GM18909 (cell line): ENCODE data around the gene GATC.
"Not testable (repeated sequence)": the region's sequence is repeated elsewhere in the genome, so short reads cannot be mapped to it uniquely, and the experiment has no call there.

Experiments
- ATAC-seq: cut with Tn5 transposase; IDR thresholded peaks from one replicate; pipeline ENCODE4 v1.9.1; 2021; ENCODE audit warnings: mild to moderate bottlenecking; ENCODE audit not compliant: unreplicated experiment, poor library complexity

The GATC gene

GRCh38 chr12:120468821-120469449 lies 22.7 kb downstream of the GATC start:
- ATAC-seq = peak; percentile 40

GRCh38 chr12:120469450-120470149 lies 23.4 kb downstream of the GATC start, which contains the start of gene SRSF9:
TSS of gene SRSF9 (minus strand) at chr12:120469748. CDS start at chr12:120469609, 139 bp downstream.
- peak; percentile 79 for ATAC-seq

DNA sequence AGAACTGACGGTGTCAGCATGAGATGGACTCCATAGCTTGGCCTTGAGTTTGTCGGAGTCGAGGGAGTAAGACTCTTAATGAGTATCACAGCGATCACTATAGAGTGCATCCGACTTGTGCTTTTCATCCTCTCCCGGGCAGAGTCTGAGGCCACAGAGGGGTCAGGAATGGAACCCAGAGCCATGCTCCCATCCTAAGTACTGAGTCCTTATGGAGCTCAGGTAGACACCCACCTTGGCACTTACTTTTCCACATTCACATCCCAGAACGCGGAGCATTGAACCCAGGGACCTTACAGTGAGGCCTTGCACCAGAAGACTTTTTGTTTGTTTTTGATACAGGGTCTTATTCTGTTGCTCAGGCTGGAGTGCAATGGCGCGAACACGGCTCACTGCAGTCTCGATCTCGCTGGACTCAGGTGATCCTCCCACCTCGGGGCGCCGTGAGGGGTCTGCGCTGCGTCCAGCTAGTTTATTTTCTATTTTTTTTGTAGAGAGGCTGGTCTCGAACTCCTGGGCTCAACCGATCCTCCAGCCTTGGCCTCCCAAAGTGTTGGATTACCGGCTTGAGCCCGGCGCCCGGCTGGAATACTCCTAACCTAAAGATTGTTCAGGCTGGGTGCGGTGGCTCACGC lies 24.0 kb downstream of the GATC start:
- no peak for ATAC-seq

DNA sequence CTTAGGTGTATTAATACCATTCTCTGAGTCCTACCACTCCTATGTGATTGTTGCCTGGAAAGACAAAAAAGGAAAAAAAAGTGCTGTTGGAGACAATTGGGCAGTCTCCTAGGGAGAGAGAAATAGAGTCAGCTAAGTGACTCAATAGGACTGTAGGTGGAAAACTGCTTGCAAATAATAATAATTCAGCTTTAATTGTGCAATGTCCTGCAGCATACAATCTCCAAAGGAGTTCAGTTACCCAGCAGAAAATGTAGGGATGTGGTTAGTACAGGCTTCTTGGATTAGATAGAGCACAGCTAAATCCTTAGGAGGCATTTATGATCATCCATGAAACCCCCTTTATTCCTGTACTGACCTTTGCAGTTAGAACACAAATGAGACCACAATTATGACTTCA lies 26.3 kb downstream of the GATC start:
- no peak for ATAC-seq

DNA sequence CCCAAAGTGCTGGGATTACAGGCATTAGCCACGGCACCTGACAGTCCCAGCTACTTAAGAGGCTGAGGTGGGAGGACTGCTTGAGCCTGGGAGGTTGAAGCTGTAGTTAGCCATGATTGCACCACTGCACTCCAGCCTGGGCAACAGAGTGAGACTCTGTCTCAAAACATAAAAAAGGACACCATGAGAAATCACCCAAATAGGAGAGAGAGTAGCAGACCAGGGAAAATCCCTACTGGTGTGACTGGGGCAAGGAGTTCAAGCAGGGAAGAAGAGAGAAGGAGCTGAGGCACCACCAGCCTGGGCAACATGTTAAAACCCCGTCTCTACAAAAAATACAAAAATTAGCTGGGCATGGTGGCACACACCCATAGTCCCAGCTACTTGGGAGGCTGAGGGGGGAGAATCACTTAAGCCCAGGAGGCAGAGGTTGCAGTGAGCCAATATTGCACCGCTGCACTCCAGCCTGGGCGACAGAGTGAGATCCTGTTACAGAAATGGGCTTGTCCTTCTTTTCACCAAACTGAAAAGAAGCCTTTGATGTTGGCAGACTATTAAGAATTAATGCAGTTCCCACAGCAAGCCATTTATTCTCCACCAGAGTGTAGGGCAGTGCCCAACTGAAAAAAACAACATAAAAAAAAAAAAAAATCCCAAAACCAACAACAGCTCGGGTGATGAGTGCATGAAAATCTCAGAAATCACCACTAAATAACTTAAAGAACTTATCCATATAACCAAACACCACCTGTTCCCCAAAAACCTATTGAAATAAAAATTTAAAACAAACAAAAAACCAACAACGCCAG lies 27.8 kb downstream of the GATC start:
- ATAC-seq = no peak

GRCh38 chr12:120474616-120474960 lies 28.3 kb downstream of the GATC start:
- no peak for ATAC-seq

GRCh38 chr12:120475643-120476042 lies 29.4 kb downstream of the GATC start:
- no peak for ATAC-seq

DNA sequence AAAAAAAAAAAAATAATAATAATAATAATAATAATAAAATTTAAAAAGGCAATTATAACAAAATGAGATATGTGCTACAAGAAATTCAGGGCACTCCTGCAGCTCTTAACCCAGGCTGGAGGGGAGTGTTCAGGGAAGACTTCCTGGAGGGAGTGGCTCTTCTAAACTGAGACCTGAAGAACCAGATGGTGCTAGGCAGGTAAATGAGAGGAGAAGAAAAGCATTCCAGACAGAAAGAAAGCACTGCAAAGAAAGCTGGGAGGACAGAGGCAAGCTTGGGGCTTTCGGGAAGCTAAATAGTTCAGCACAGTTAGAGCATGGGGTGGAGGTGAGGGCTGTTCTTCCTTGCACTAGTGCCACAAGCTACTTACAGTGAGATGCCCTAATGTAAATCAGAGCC lies 33.2 kb downstream of the GATC start:
- no peak for ATAC-seq

- no peak for ATAC-seq
These were observed 34.0 kb downstream of the GATC start for GRCh38 chr12:120480211-120480610.

DNA sequence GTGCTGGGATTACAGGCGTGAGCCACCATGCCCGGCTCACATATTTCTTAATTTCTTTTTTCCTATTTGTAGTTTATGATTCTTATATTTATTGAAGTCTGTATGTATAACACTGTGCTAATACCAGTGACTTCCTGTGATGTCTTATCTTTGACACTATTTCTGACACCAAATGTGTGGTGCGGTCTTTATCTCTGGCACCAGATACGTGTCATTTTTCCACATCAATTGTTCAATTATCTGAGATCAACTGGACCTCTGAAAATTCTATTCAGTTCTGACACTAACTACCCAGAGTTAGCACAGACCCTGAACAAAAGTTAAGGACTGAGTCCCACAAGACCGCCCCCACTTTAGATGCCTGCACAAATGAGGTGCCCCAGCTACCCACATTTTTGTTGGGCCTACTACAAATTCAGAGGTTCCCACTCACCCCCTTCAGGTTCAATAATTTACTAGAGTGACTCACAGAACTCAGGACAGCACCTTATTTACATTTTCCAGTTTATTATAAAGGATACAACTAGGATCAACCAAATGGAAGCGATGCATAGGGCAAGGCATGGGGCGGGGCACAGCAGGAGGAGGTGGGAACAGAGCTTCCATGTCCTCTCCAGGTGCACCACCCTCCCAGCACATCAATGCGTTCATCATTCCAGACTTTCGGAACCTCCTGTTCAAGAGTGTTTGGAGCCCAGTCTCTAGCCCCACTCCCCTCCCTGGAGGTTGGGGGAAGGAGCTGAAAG lies 35.0 kb downstream of the GATC start:
- ATAC-seq = no peak

DNA sequence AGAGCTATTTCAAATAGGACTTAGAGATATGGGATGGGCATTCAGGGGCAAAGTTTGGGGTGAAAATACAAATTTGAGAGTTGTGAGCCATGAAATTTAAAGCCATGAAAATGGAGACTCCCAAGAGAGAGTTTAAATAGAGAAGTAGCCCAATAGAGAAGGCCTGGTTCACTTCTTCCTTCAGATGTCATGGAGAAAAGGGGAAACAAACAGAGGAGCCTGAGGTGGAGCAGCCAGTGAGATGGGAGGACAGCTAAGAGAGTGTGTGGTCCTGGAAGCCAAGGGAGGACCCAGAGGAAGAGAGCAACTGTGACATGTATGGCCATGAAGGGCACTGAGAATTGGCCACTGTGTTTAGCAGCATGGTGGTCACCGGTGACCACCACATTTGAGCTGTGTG lies 37.4 kb downstream of the GATC start:
- ATAC-seq = no peak

DNA sequence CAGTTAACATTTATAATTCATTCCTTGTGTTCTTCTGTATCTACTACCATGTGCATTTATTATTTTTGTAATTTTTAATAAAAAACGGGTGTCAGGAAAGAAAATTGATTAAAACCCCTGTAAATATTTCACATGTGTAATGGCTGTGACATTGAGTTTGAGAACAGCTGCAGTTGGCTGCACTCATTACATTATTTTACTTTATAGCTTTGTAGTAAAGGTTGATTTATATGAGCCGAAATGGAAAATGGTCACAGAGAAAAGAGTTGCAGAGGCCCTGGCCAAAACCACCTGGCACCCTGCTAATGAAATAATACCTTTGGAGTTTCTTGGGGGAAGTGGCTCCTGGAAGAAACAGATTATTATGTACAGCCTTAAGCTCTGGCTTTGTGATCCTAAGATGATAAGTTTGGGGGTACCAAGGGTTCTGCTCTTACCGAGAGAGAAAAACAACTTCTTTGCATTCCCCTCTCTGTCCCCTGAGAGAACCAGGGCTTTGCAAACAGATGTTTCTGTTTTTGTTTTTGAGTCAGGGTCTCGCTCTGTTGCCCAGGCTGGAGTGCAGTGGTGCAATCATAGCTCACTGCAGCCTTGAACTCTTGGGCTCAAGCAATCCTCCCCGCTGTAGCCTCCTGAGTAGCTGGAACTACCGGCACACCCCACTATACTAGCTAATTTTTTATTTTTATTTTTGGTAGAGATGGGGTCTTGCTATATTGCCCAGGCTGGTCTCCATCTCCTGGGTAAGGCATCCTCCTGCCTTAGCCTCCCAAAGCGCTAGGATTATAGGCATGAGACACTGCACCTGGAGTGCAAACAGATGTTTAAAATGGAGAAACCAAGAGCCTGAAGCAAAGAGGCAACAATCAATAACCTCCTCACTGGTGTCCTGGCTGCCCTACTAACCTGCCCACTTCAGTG lies 40.0 kb downstream of the GATC start:
- ATAC-seq = no peak

DNA sequence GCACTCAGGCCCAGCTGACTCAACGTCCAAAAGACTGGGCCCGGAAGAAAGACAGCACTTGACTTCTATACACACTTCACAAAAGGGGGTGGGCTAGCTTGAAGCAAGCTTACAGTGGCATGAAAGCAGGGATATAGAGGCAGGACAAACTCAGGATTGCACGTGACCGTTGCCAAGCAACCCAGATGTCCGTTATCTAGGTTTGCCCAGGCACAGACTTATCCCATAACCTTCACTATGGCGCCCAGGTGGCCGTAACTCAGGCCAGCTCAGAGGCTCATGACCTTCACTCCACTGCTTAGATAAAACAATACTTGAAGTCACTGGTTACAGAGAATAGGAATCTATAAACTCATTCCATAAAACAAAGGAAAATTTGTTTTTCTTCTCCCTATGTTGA lies 41.3 kb downstream of the GATC start:
- ATAC-seq = not testable (repeated sequence)

GRCh38 chr12:120488057-120488640 lies 41.9 kb downstream of the GATC start:
- no peak for ATAC-seq

GRCh38 chr12:120489018-120489417 lies 42.8 kb downstream of the GATC start:
- no peak for ATAC-seq

- ATAC-seq = no peak
These were observed 44.1 kb downstream of the GATC start for GRCh38 chr12:120490325-120490724.

GRCh38 chr12:120490833-120491512 lies 44.7 kb downstream of the GATC start:
- ATAC-seq = no peak

- ATAC-seq = peak; percentile 11
These were observed 49.0 kb downstream of the GATC start for GRCh38 chr12:120495186-120495730.
